ENCODE measurements around the gene TM9SF3.

The TM9SF3 gene

GRCh38 chr10:96509017-96509641, 77.7 kb downstream of the TM9SF3 start:
- DNase-seq (ENCODE audit: low read depth): no peak

- no peak for DNase-seq (ENCODE audit: low read depth)
These were observed 79.8 kb downstream of the TM9SF3 start for GRCh38 chr10:96507044-96507443.

- no peak for DNase-seq (ENCODE audit: low read depth)
These were observed 81.4 kb downstream of the TM9SF3 start for GRCh38 chr10:96505150-96506136.

GRCh38 chr10:96502561-96503282, 84.1 kb downstream of the TM9SF3 start:
- no peak for DNase-seq (ENCODE audit: low read depth)

DNA sequence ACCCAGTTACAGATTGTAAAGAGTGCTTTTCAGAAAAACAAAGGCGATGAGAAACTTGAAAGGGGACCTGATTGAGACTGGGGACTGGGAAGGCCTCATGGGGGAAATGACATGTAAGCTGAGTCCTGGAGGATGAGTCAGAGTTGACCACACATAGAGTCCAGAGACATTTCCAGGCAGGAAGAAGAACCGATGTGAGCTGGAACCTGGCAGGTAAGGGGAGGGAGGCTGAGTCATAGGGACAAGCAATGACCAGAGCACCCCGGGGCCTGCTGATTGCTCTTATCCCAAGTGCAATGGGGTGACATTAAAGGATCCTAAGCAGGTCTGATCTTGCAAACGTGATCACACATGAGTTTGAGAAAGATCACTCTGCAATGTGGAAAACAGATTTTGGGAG, 84.8 kb downstream of the TM9SF3 start:
- no peak for DNase-seq (ENCODE audit: low read depth)

- DNase-seq (ENCODE audit: low read depth): no peak
These were observed 86.3 kb downstream of the TM9SF3 start for GRCh38 chr10:96500519-96500918.

- DNase-seq (ENCODE audit: low read depth): no peak
These were observed 86.8 kb downstream of the TM9SF3 start for GRCh38 chr10:96500050-96500449.

DNA sequence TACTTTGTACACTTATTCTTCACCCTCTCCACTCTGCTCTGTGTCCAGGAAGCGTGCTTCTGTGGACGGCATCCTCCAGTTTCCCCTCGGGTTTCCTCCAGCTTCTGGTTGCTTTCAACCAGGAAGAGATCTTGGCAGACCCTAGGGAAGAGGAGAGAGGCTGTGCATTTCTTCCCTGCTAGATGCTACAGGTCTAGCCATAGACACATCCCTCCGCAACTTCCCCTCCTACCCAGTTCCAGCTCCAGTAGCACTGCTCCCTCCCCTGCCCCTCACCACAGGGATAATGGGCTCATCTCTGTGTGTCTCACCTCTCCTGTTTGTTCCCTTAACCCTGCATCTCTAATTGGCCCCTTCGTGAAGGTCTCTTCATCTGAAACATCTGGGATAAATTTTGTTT, 89.4 kb downstream of the TM9SF3 start:
- DNase-seq (ENCODE audit: low read depth): no peak

DNA sequence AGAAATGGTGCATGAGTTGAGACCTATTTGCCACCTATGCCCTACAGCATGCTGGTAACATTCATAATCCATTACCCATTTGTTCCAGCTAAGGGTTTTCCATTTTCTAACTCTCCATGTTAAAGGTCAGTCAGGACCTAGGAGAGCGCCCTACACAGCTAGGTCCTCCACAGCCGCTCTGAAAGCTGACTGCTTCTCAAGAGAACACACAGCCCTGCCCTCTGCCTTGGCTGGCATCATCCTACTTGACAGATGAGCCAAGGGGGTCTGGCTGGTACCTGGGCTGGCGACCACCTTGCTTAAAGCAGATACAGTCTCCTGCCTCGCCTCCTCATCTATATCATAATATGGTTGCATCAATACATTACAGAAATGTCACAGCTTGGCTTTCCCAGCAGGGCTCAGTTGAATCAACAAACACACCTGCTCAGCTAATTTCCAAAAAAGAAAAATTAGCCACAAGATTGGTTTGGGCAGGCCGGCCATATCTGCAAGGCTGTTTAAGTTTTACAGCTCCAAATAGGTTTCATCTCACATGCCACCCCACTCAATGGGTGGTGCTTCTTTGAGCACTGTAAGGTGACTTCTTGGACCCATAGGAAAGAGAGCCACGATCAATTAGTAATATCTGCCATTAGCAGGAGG, 90.4 kb downstream of the TM9SF3 start:
- no peak for DNase-seq (ENCODE audit: low read depth)

DNA sequence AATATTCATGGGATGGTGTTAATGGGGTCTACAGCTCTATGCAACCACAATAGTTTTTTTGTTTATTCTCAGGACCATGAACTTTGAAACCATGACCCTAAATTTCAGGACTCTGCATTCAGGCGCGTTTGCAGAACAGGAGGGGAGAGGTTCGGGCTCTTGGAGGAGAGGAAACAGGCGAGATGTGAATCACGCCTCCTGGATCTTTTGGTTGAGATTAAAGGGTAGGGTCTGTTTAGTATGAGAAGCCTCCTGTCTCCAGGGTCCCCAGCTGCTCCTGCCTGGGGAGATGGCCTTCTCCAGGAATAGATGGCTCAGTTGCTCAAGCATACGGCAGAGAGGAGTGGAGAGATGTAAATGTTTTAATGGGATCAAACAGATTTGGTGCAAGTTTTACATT, 91.3 kb downstream of the TM9SF3 start:
- DNase-seq (ENCODE audit: low read depth): no peak

DNA sequence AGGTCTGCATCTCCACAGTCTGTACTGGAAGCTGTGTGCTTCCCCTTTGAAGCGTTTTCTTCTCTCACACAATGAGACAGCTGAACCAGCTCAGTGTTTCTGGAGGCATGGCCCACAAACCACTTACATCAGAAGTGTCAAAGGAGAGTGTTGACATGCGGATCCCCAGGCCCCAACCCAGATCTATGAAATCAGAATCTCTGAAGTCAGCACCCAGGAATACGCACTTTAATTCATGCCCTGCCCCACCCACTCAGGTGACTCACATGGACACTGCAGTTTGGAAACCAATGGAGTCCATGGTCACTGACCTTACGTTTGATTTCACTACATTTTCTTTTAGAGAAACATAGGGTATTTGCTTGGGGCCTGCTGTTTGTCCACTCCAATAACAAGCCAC, 92.1 kb downstream of the TM9SF3 start:
- no peak for DNase-seq (ENCODE audit: low read depth)

DNA sequence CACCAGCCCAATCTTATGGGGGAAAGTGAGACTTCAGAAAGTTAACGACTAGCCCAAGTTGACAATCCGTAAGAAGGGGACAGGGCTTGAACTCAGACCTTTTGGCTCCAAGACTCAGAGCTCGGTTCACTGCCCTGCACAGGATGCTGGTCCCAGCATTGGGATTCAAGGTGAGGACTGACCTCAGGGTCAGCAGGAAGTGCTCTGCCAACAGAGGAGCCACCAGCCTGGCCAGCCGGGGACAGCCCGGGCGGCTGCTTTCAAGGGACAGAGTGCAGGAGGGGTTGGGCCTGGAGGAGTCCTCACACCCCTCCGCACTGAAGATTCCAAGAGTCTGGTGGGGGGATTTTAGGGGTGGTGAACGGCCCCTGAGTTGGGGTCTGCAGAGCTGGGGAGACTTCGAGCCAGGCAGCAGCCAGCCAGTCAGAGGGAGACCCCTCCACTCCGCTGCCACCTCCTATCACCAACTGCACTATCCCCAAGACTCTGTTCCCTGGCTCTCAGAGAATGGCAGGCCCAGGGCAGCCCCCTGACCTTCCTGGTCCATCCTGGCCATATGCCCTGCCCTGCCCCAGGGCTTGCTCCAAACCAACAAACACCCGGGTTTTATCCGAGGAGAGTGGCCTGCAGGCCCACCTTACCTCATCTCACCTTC, 92.8 kb downstream of the TM9SF3 start:
- no peak for DNase-seq (ENCODE audit: low read depth)

DNA sequence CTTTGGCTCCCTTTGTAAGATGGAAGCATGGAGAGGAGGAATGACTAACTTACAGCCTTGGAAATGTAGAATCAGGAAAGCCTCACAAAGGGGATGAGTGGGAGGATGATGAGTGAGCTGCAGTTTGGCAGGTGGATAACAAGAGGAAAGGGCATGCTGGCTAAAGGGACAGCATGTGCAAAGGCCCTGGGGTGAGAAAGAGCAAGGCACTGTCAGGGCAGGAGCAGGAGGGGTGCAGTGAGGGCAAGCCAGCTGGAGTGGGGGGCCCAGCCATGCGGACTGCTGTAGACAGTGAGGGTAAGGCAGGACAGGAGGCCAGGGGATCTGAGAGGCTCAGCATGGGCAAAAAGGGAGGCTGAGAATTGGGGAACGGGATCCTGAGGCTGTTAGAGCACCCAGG, 93.6 kb downstream of the TM9SF3 start:
- DNase-seq (ENCODE audit: low read depth): no peak

- no peak for DNase-seq (ENCODE audit: low read depth)
These were observed 95.5 kb downstream of the TM9SF3 start for GRCh38 chr10:96491303-96491702.

DNA sequence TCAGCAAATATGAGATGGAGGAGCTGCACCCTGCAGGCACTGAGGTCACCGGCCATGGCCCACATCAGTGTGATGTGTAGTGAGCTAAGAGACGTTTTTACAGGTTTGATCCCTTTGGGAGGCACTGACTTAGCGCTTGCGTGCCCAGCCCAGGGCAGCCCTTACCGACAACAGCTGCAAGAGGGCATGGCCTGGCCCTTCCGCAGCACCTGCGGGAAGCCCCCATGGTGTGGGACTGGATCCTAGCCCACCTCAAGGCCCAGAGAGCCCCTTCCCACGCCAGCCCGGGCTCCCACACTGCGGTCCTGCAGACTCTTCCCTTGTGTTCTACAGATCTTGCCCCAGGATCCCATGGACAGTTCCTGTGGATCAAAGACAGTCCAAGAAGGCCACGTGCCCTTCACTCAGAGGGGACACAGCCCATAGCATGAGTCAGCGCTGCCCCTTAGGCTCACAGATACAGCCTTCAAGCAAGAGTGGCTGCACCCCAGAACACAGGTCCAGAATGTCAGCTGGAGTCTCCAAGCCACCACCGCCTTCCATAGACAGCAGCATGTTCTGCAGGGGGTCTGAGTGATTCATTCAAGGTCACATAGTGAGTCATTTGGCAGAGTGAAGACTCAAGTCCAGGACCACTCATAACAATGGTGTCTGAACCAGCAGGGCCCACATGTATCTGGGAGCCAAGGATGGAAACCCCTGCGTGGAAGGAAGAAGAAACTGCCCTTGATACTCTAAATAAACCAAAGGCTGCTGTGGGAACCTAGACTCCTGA, 98.5 kb downstream of the TM9SF3 start:
- DNase-seq (ENCODE audit: low read depth): no peak

- no peak for DNase-seq (ENCODE audit: low read depth)
These were observed 103.8 kb downstream of the TM9SF3 start for GRCh38 chr10:96482815-96483588.

DNA sequence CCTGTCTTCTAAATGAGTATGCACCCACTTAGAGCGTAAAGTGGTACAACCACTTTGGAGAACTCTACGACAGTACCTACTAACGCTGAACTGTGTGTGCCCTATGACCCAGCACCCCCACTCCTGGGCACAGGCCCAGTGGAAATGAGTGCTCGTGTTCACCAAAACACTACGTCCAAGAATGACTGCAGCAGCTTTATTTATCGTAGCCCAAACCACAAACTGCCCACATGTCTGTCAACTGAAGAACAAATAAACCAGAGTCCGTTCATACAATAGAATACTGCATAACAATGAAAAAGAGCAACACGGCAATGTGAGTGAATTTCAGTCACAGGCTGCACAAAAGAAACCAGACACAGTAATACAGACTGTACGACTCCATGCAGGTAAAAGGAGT, 108.5 kb downstream of the TM9SF3 start:
- DNase-seq (ENCODE audit: low read depth): no peak

DNA sequence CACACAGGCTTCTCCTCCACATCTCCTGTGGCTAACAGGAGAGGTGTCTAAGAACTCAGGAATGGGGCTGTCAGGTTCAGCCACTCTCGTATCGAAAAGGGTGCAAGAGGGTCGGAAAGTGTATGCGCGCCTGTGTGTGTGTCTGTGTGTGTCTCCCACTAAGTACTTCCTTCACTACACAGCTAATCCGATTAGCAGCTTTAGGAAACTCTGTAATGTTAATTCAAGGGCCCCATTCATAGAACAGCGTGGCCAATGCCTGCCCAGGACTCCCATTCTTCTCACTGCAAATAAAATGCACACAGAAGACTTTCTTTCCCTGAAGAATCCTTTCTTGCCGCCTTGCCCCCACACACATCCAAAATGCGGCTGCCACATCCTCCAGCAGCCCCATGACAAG, 112.9 kb downstream of the TM9SF3 start:
- DNase-seq (ENCODE audit: low read depth): no peak

DNA sequence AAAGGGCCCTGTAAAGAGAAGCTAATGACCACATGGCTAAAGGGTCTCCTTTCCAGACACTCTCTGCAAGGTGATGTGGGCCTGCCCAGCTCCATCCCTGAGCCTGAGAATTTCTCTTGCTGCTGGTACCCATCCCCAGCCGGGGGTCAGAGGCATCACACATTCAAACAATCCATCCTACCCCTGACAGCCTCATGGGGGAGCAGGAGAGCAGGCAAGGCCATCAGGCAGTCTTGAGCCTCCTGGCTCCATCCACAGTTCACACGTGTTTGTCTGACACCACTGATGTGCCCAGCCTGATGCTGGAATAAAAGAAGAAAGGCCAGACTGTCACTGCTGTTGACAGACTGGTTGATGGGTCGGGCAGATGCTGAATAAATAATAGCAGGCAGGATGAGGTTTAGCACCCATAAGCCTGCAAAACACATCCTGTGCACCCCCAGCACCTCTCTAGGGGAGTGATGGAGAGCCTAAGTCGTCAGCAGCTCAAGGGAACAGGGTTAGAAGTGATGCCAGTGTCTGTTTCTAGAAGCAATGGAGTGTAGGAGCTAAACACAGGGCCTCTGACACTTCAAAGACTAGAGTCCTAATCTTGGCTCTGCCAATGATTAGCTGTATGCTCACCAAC, 116.6 kb downstream of the TM9SF3 start:
- DNase-seq (ENCODE audit: low read depth): no peak

DNA sequence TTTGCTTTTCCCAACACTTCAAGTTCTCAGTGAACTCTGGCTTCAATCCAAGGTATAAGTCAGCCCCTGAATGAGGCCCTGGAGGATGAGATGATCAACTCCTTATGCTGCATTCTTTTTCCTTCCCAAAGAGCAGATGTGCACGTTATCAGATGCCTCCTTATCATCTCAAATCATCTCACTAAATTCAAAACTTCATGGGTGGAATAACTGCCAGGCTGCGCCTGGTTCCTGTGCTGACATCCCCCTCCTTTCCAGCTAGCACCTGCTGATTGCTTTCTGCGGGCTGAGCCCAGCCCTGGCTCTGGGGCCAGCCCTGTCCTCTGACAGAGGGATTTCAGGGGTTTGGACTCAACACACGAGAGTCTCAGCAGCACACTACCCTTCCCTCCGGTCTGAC, 118.0 kb downstream of the TM9SF3 start:
- DNase-seq (ENCODE audit: low read depth): no peak

All from stimulated activated CD8-positive, alpha-beta memory T cell treated with anti-CD3 and anti-CD28 coated beads, Interleukin-12 subunit alpha, Interleukin-12 subunit beta, amount 100 ng/mL, for 4 hours (primary cell).